ENCODE data around the gene MAP9. TPM values are rescaled to one million over a fixed set of nuclear protein-coding genes. Genes with fewer than 3 reads are reported as not detected.

The MAP9 gene
- polyA plus RNA-seq, 3 donors, result 1.6 to 2.2 (median 1.6) TPM

Other genes starting within 250 kb of the MAP9 start
- under 1 TPM in 2 of 3 donors, not detected in 1; 0.01 TPM for gene NPY2R, start 168.3 kb downstream of the MAP9 start, polyA plus RNA-seq

Measured in adipose tissue (tissue), 3 donors.